ENCODE results near the gene CNPY3.
"Not testable (repeated sequence)": the region's sequence is repeated elsewhere in the genome, so short reads cannot be mapped to it uniquely, and the experiment has no call there.

CNPY3 gene

DNA sequence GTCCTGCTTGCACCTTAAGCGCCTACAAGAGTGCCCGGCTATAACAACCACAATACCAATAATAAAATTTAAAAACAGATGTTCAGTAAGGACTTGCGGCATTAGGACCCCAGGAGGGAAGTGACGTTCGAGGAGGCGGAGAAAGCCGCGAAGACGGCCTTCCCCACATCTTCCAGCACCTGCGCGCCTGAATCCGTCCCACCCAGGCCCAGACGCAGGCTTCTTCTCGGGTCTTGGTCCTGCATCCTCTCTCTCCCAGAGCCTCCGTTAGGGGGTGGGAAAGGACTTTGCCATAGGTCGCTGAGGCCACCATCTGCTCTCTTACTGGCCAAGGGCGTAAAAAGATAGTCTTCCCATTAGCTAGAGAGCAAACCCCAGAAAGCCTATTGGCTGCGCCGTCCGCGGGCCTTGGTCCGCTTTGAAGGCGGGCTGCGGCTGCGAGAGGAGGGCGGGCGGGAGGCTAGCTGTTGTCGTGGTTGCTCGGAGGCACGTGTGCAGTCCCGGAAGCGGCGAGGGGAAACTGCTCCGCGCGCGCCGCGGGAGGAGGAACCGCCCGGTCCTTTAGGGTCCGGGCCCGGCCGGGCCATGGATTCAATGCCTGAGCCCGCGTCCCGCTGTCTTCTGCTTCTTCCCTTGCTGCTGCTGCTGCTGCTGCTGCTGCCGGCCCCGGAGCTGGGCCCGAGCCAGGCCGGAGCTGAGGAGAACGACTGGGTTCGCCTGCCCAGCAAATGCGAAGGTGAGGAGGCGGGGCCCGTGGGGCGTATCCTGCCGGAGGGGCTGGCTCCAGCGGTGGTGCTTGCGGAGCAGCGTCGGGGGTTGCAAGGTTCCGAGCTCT is at the start of gene CNPY3:
TSS of gene CNPY3 (plus strand) at position 495 of the 835 bp plus-strand sequence. CDS start at position 586, 91 bp downstream.
- peak; percentile 91 for DNase-seq

DNA sequence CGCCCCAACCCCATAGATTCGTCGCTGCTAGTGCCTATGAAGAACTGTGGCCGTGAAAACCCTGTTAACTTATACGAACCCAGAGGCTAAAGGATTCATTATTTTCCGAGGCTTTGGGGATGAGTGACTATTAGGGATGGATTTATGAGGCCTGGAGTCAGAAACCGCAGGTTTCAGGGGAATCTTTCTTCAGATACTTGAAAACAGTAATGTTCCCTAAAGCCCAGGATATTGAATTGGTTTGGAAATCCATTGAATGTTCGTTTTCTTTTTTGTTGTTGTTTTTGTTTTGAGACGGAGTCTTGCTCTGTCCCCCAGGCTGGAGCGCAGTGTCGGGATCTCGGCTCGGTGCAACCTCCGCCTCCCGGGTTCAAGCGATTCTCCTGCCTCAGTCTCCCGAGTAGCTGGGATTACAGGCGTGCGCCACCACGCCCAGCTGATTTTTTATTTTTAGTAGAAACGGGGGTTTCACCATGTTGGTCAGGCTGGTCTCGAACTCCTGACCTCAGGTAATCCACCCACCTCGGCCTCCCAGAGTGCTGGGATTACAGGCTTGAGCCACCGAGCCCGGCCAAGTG is 49.0 kb upstream of the CNPY3 start:
- DNase-seq, result not testable (repeated sequence)

- DNase-seq, result not testable (repeated sequence)
These were observed 48.4 kb upstream of the CNPY3 start for GRCh38 chr6:42880871-42881270.

- no peak for DNase-seq
These were observed 43.6 kb upstream of the CNPY3 start for GRCh38 chr6:42885702-42886101.

DNA sequence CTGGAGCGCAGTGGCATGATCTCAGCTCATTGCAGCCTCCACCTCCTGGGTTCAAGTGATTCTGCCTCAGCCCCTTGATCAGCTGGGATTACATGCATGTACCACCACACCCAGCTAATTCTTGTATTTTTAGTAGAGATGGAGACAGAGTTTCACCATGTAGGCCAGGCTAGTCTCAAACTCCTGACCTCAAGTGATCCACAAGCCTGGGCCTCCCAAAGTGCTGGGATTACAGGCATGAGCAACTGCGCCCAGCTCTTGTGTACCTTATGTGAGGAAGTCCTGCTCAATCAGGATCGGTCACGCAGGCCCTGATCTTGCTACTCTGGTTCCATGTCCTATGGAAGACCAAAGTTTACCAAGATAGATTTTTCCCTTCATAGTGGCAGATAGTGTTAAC is 41.1 kb upstream of the CNPY3 start:
- DNase-seq, result not testable (repeated sequence)

GRCh38 chr6:42889815-42890214 is 39.5 kb upstream of the CNPY3 start:
- DNase-seq, result no peak

- no peak for DNase-seq
These were observed 38.7 kb upstream of the CNPY3 start for GRCh38 chr6:42890311-42891198.

- DNase-seq, result no peak
These were observed 38.0 kb upstream of the CNPY3 start for GRCh38 chr6:42891199-42891722.

- not testable (repeated sequence) for DNase-seq
These were observed 35.0 kb upstream of the CNPY3 start for GRCh38 chr6:42894041-42894828.

DNA sequence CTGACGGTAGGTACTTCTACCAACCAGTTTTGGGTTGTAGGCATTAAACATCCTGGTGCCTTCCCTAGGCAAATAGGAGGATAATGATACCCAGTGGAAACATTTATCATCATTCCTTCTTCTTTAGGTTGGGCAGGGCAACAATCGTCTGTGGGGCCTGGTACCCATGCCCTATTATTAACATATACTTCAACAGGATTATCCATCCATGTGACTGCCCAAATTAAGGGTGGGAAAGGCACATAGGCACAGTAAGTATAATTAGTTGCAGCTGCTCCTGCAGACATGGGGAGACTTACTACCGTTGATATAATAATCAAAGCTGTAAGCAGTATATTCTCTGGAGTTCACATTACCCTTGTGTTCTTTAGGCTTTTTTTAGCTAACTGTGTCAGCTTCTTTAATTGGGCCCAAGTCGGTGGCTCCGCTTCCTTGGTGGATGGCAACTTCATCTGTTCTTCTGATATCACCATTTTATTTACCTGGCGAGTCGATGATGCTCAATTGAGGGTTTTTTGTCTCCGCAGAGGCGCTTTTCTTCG is 33.0 kb upstream of the CNPY3 start:
- no peak for DNase-seq

GRCh38 chr6:42898891-42899361 is 30.4 kb upstream of the CNPY3 start:
- peak; percentile 48 for DNase-seq

GRCh38 chr6:42899871-42900270 is 29.4 kb upstream of the CNPY3 start:
- peak; percentile 5 for DNase-seq

DNA sequence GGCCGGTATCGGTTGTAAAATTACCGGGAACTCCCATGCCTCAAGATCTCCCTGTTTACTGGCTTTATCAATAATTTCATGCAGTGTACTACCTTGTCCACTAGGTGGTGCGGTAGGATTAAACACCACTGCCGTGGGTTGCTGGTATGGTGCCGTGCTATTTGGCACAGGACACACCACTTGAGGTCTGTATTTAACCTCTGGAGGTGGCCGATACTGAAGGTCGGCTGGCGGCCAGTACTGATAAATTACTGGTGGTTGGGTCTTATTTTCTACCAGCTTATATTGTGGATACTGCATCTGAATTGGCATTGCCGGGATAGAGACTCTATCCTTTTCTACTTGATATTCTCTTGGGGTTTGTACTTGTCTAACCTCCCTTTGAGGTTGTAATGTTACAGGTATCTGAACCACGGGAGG is 27.7 kb upstream of the CNPY3 start:
- peak; percentile 70 for DNase-seq

- not testable (repeated sequence) for DNase-seq
These were observed 26.6 kb upstream of the CNPY3 start for GRCh38 chr6:42902429-42903263.

DNA sequence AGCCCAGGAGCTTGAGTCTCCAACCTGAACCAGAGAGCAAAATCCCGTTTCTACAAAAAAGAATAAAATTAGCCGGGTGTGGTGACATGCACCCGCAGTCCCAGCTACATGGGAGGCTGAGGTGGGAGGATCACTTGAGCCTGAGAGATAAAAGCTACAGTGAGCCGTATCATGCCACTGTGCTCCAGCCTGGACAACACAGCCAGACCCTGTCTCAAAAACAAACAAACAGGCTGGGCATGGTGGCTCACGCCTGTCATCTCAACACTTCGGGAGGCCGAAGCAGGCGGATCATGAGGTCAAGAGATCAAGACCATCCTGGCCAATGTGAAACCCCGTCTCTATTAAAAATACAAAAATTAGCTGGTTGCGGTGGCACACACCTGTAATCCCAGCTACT is 24.8 kb upstream of the CNPY3 start:
- no peak for DNase-seq

GRCh38 chr6:42907336-42907735 is 21.9 kb upstream of the CNPY3 start:
- no peak for DNase-seq

- DNase-seq, result no peak
These were observed 19.4 kb upstream of the CNPY3 start for GRCh38 chr6:42909835-42910234.

- DNase-seq, result no peak
These were observed 17.9 kb upstream of the CNPY3 start for GRCh38 chr6:42911171-42912021.

DNA sequence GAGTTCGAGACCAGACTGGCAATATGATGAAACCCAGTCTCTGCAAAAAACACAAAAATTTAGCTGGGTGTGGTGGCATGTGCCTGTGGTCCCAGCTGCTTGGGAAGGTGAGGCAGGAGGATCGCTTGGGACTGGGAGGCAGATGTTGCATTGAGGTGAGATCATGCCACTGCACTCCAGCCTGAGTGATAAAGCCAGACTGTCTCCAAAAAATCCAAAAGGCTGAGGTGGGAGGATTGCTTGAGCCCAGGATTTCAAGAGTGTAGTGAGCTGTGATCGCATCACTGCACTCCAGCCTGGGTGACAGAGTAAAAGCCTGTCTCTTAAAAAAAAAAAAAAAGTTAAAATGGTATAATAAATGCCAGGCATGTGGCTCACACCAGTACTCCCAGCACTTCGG is 14.7 kb upstream of the CNPY3 start:
- DNase-seq, result no peak

- DNase-seq, result no peak
These were observed 13.5 kb upstream of the CNPY3 start, which contains the start of gene PTCRA for GRCh38 chr6:42915732-42916131. TSS of gene PTCRA (plus strand) at chr6:42916053. CDS start at chr6:42916070, 17 bp downstream.

Measured in NCI-H1694 treated with DMSO at 0.1 percent for 48 hours (cell line).